HepG2 (cell line): ENCODE measurements around the gene APC2. TPM values are rescaled to one million over a fixed set of nuclear protein-coding genes. Genes with fewer than 3 reads are reported as not detected.
A peak's percentile ranks its signal among the peaks of the same experiment; 100 is the strongest.

ENCODE experiments used
- CREM ChIP-seq, 2 experiments: sonication (generic) in 1 of 2; formaldehyde crosslinking in 1 of 2; IDR thresholded peaks; 2 replicates each; pipeline versions ENCODE4 v1.4.0 to v1.6.1; 2016 to 2020; ENCODE audit warnings: antibody characterized with exemption in 1 of 2, mild to moderate bottlenecking in 1 of 2, missing genetic modification reagents in 1 of 2
- DRAP1 ChIP-seq: IDR thresholded peaks from 2 replicates; pipeline ENCODE4 v1.6.1; 2016; ENCODE audit warnings: missing genetic modification reagents, missing compliant biosample characterization
- EEA1 ChIP-seq: sonication (generic); formaldehyde crosslinking; IDR thresholded peaks from 2 replicates; pipeline ENCODE4 v1.5.1; 2020; ENCODE audit warnings: mild to moderate bottlenecking, missing genetic modification reagents, borderline replicate concordance
- FOXO4 ChIP-seq: sonication (generic); formaldehyde crosslinking; conservative IDR thresholded peaks from 2 replicates; pipeline ENCODE4 v1.8.1; 2023; ENCODE audit warnings: missing genetic modification reagents
- HES4 ChIP-seq: sonication (generic); formaldehyde crosslinking; IDR thresholded peaks from 2 replicates; pipeline ENCODE4 v1.9.0; 2021; ENCODE audit warnings: mild to moderate bottlenecking, missing genetic modification reagents, borderline replicate concordance
- HHEX ChIP-seq: IDR thresholded peaks from 2 replicates; pipeline ENCODE4 v1.6.1; 2016; ENCODE audit warnings: control low read depth
- HMG20B ChIP-seq: conservative IDR thresholded peaks from 2 replicates; pipeline ENCODE4 v1.6.1; 2016; ENCODE audit warnings: missing genetic modification reagents, missing compliant biosample characterization
- IRF1 ChIP-seq: sonication (generic); formaldehyde crosslinking; IDR thresholded peaks from 2 replicates; pipeline ENCODE4 v1.4.0; 2020; ENCODE audit warnings: low read depth, mild to moderate bottlenecking, missing genetic modification reagents
- MEIS1 ChIP-seq: sonication (generic); formaldehyde crosslinking; IDR thresholded peaks from 2 replicates; pipeline ENCODE4 v1.9.0; 2021; ENCODE audit warnings: mild to moderate bottlenecking, missing genetic modification reagents, moderate library complexity, borderline replicate concordance
- PAWR ChIP-seq: sonication (generic); formaldehyde crosslinking; IDR thresholded peaks from 2 replicates; pipeline ENCODE4 v1.4.0; 2020; ENCODE audit warnings: missing genetic modification reagents, mild to moderate bottlenecking, borderline replicate concordance
- RAD21 ChIP-seq: fragments of 450-650 bp; formaldehyde crosslinking; IDR thresholded peaks from 2 replicates; pipeline ENCODE4 v1.5.0; 2020; ENCODE audit warnings: mild to moderate bottlenecking
- RORA ChIP-seq: sonication (generic); formaldehyde crosslinking; IDR thresholded peaks from 2 replicates; pipeline ENCODE4 v1.5.0; 2020; ENCODE audit warnings: mild to moderate bottlenecking, missing genetic modification reagents, moderate library complexity
- SP1 ChIP-seq, 2 experiments: fragments of 450-650 bp in 1 of 2; sonication (generic) in 1 of 2; formaldehyde crosslinking in 1 of 2; IDR thresholded peaks; 2 replicates each; pipeline versions ENCODE4 v1.4.0 to v1.6.1; 2016 to 2020; ENCODE audit warnings: missing genetic modification reagents in 1 of 2
- TEAD3 ChIP-seq: optimal IDR thresholded peaks from 2 replicates; pipeline ENCODE3; 2016; ENCODE audit warnings: borderline replicate concordance
- ZFP62 ChIP-seq: sonication (generic); formaldehyde crosslinking; IDR thresholded peaks from 2 replicates; pipeline ENCODE4 v1.4.0; 2020; ENCODE audit warnings: missing genetic modification reagents
- ZFX ChIP-seq: sonication (generic); formaldehyde crosslinking; IDR thresholded peaks from 2 replicates; pipeline ENCODE4 v1.4.0; 2020; ENCODE audit warnings: mild to moderate bottlenecking, low read depth, missing genetic modification reagents, moderate library complexity
- ZNF230 ChIP-seq: sonication (generic); formaldehyde crosslinking; IDR thresholded peaks from 2 replicates; pipeline ENCODE4 v1.4.0; 2020; ENCODE audit warnings: mild to moderate bottlenecking, missing genetic modification reagents
- ZNF382 ChIP-seq: sonication (generic); formaldehyde crosslinking; IDR thresholded peaks from 2 replicates; pipeline ENCODE4 v1.5.0; 2020; ENCODE audit warnings: missing genetic modification reagents, mild to moderate bottlenecking, borderline replicate concordance
- ZNF496 ChIP-seq: sonication (generic); formaldehyde crosslinking; IDR thresholded peaks from 2 replicates; pipeline ENCODE4 v1.8.1; 2023; ENCODE audit warnings: mild to moderate bottlenecking, moderate library complexity, missing genetic modification reagents; ENCODE audit not compliant: insufficient replicate concordance
- ZNF510 ChIP-seq: sonication (generic); formaldehyde crosslinking; IDR thresholded peaks from 2 replicates; pipeline ENCODE4 v1.4.0; 2020; ENCODE audit warnings: low read depth, mild to moderate bottlenecking, missing genetic modification reagents
- ZNF644 ChIP-seq: IDR thresholded peaks from 2 replicates; pipeline ENCODE4 v1.6.1; 2016; ENCODE audit warnings: low read depth
- ZNF788 ChIP-seq: sonication (generic); formaldehyde crosslinking; IDR thresholded peaks from 2 replicates; pipeline ENCODE4 v1.5.0; 2020; ENCODE audit warnings: mild to moderate bottlenecking, missing genetic modification reagents, borderline replicate concordance
- polyA plus RNA-seq, 8 experiments: library from polyadenylated mRNA; depleted of rRNA in 3 of 8; stranded (reverse) in 7 of 8; unstranded in 1 of 8; fragments of >200 nt; fragmentation: Illumina TruSeq in 4 of 8; extraction: Trizol in 4 of 8; gene quantifications; 2 replicates each; pipeline versions ENCODE4 v1.2.1 to v1.2.3, GENCODE V29; 2011 to 2016; ENCODE audit warnings: low read depth in 4 of 8, missing spikeins in 1 of 8, mixed read lengths in 1 of 8; ENCODE audit not compliant: insufficient read depth in 1 of 8
- total RNA-seq, 5 experiments: library from RNA; depleted of rRNA; stranded (reverse); fragments of >200 nt; fragmentation: Illumina TruSeq; extraction: Trizol; gene quantifications; 2 replicates each; pipeline ENCODE4 v1.2.3, GENCODE V29; 2016; ENCODE audit warnings: low read depth in 1 of 5
- TF ChIP-seq, protein P1 (sequence below): sonication (generic); formaldehyde crosslinking; IDR thresholded peaks from 2 replicates; pipeline ENCODE4 v1.5.0; 2020; ENCODE audit warnings: mild to moderate bottlenecking, missing genetic modification reagents
- TF ChIP-seq, protein P2 (sequence below): sonication (generic); formaldehyde crosslinking; IDR thresholded peaks from 2 replicates; pipeline ENCODE4 v1.4.0; 2020; ENCODE audit warnings: missing genetic modification reagents, borderline replicate concordance

The APC2 gene
- total and polyA plus RNA-seq, 2 of the 13 experiments (the other 11 are each of a cell fraction or from before 2014, with no cell fraction given), result 0.08 to 0.22 TPM

DNA sequence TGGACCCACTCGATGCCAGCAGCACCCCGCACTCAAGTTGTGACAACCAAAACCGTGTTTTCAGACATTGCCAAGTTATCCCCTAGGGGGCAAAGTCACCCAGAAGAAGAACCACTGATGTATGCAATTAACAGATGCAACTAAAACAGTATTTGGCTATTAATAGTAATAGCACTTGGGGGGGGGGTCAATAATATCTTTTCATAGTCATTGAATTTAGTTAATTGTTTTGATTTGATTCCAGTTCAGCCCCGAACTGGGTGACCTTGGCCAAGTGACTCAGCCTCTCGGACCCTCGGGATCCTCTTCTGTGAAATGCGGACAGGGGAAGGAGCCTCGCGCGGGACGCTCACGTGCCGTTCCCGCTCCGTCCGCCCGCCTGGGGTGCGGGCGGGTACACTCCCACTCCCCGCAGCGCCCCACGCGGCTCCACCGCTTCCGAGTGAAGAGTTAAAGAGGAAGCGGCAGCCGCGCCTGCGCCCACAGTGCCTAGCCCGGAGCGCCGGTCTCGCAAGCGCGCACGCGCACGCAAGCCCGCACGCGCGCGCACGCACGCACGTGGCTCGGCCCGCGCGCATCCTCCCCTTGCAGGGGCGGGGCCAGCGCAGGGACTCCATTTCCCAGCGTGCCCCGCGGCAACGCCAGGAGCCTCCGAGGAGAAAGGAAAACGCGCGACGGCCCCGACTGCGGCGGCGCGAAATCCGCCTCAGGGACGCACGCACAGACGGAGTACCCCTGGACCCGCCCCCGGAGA lies 43.0 kb upstream of the APC2 start (continued):
- TF ChIP-seq ZNF496 (CRISPR knock-in tag), result no peak
- no peak for TF ChIP-seq HMG20B (CRISPR knock-in tag)
- TF ChIP-seq ZNF788 (CRISPR knock-in tag), result peak; percentile 73; the same call in 1 of the 2 replicates
- no peak for TF ChIP-seq SP1 (IDR thresholded peaks at IDR 0.05)
- peak; percentile 99 for TF ChIP-seq SP1 (CRISPR knock-in tag; IDR thresholded peaks at IDR 0.05)
- TF ChIP-seq ZNF382 (CRISPR knock-in tag), result no peak
- no peak for TF ChIP-seq HES4
- no peak for TF ChIP-seq TEAD3
- TF ChIP-seq PAWR (CRISPR knock-in tag), result no peak
- TF ChIP-seq HHEX, result no peak
- TF ChIP-seq ZNF644, result no peak
- no peak for TF ChIP-seq ZFP62 (CRISPR knock-in tag)
- TF ChIP-seq ZNF510 (CRISPR knock-in tag), result no peak
- no peak for TF ChIP-seq RORA
- TF ChIP-seq RAD21 (CRISPR knock-in tag), result peak; percentile 54
- TF ChIP-seq ZNF230, result no peak
- TF ChIP-seq DRAP1 (CRISPR knock-in tag), result peak; percentile 40; the same call in 1 of the 2 replicates
- no peak for TF ChIP-seq CREM (IDR thresholded peaks at IDR 0.05)
- TF ChIP-seq CREM (CRISPR knock-in tag; IDR thresholded peaks at IDR 0.05), result no peak
- no peak for TF ChIP-seq FOXO4 (CRISPR knock-in tag)
- TF ChIP-seq MEIS1 (CRISPR knock-in tag), result no peak
- TF ChIP-seq EEA1 (CRISPR knock-in tag), result 0 out of 2 replicates have a peak, but pooled peaks have one; percentile 52
- TF ChIP-seq IRF1, result no peak
- TF ChIP-seq, protein P1, sequence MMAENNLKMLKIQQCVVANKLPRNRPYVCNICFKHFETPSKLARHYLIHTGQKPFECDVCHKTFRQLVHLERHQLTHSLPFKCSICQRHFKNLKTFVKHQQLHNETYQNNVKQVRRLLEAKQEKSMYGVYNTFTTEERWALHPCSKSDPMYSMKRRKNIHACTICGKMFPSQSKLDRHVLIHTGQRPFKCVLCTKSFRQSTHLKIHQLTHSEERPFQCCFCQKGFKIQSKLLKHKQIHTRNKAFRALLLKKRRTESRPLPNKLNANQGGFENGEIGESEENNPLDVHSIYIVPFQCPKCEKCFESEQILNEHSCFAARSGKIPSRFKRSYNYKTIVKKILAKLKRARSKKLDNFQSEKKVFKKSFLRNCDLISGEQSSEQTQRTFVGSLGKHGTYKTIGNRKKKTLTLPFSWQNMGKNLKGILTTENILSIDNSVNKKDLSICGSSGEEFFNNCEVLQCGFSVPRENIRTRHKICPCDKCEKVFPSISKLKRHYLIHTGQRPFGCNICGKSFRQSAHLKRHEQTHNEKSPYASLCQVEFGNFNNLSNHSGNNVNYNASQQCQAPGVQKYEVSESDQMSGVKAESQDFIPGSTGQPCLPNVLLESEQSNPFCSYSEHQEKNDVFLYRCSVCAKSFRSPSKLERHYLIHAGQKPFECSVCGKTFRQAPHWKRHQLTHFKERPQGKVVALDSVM (CRISPR knock-in tag), result no peak
- peak; percentile 44; the same call in 1 of the 2 replicates for TF ChIP-seq ZFX (CRISPR knock-in tag)
- TF ChIP-seq, protein P2, sequence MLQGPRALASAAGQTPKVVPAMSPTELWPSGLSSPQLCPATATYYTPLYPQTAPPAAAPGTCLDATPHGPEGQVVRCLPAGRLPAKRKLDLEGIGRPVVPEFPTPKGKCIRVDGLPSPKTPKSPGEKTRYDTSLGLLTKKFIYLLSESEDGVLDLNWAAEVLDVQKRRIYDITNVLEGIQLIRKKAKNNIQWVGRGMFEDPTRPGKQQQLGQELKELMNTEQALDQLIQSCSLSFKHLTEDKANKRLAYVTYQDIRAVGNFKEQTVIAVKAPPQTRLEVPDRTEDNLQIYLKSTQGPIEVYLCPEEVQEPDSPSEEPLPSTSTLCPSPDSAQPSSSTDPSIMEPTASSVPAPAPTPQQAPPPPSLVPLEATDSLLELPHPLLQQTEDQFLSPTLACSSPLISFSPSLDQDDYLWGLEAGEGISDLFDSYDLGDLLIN (CRISPR knock-in tag), result 0 out of 2 replicates have a peak, but pooled peaks have one; percentile 35
